ENCODE measurements around the gene CASP10. TPM values are rescaled to one million over a fixed set of nuclear protein-coding genes. Genes with fewer than 3 reads are reported as not detected.

CASP10 gene
- total and polyA plus RNA-seq, 2 donors (not counting 1 experiment from before 2014, with no cell fraction given), result 16.0 to 34.3 TPM

DNA sequence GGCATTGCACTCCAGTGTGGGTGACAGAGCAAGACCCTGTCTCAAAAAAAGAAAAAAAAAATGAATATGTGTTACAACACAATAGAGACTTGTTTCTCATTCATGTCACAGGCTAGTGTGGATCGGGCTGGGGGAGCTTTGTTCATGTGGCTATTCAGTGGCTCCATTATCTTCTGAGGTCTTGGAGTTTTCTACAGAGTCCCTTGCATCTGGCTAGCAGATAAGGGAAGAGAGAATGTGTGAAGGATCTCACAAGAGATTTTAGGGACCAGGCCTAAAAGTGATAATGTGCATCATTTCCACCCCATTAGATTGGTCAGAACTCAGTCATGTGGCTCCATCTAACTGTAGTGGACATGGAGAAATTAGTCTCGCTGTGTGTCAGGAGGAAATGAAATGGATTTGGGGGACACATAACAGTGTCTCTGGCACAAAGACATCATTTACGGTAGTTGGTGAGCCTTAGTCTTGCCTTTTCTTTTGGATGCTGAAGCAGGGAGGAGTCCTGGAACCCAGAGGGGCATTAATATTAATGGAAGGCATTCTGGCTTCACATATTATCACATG, 32.4 kb upstream of the CASP10 start:
- no peak for DNase-seq
- Histone ChIP-seq H3K36me3 (replicated peaks in 1 of 2; ENCODE audit: control extremely low read depth in 1 of 2, control insufficient read depth in 1 of 2, extremely low read depth in 1 of 2, insufficient read depth in 2 of 2, low read length in 1 of 2) (peaks cover 4 to 44% of the 10 kb centered on the region in 2 experiments), H3K9me3 (ENCODE audit: control extremely low read depth in 1 of 3, control insufficient read depth in 2 of 3, insufficient read depth in 1 of 3, low read length in 2 of 3) (no peaks in the 10 kb centered on the region), H3K27ac (ENCODE audit: low read length in 2 of 2) (peak overlapping the region; percentile 74 to 85), H3K9ac (ENCODE audit: low read length) (no peak overlapping the region), H3K27me3 (replicated peaks in 1 of 4; ENCODE audit: control extremely low read depth in 1 of 4, control insufficient read depth in 3 of 4, insufficient read depth in 4 of 4, low read length in 3 of 4) (no peaks in the 10 kb centered on the region), H4K20me1 (ENCODE audit: control insufficient read depth, insufficient read depth, low read length, poor library complexity, severe bottlenecking) (no peaks in the 10 kb centered on the region), H3K4me3 (ENCODE audit: control extremely low read depth in 1 of 5, extremely low read depth in 1 of 5, insufficient read depth in 1 of 5, low read depth in 2 of 5, low read length in 4 of 5) (no peak overlapping the region), H3K4me1 (ENCODE audit: control insufficient read depth in 2 of 2, insufficient read depth in 2 of 2, low read length in 2 of 2) (peaks cover 25 to 30% of the 10 kb centered on the region in 2 donors), H3K79me2 (ENCODE audit: control insufficient read depth, insufficient read depth, low read length) (peaks cover 10% of the 10 kb centered on the region), H2AFZ (ENCODE audit: insufficient read depth, low read depth, low read length, poor library complexity, severe bottlenecking) (peak overlapping the region; percentile 64), H3K4me2 (replicated peaks; ENCODE audit: low read depth, low read length, poor library complexity, severe bottlenecking) (no peak overlapping the region)
- ATAC-seq (ENCODE audit: low read depth), result no peak
- peak overlapping the region; percentile 89 for H3K27ac Mint-ChIP-seq
- H3K4me1 Mint-ChIP-seq, result peaks cover 46% of the 10 kb centered on the region
- intact Hi-C loops (cut with micrococcal nuclease), result loop anchor here (2.0 kb wide), 1 partner anchor 18 kb away; no protein-coding TSS in a partner anchor
- ChIA-PET CTCF (interaction anchor here (0.8 to 2.4 kb wide), 7 partner anchors 18 to 82 kb away, joined by 3 to 7 read pairs (median 4); partner anchors contain the start of gene CASP10), POLR2A (no interaction called here)
- TF ChIP-seq EZH2 (IDR thresholded peaks at IDR 0.05; ENCODE audit: borderline replicate concordance, insufficient read depth, low read depth, low read length, poor library complexity, severe bottlenecking), result no peak
- TF ChIP-seq, protein P1, sequence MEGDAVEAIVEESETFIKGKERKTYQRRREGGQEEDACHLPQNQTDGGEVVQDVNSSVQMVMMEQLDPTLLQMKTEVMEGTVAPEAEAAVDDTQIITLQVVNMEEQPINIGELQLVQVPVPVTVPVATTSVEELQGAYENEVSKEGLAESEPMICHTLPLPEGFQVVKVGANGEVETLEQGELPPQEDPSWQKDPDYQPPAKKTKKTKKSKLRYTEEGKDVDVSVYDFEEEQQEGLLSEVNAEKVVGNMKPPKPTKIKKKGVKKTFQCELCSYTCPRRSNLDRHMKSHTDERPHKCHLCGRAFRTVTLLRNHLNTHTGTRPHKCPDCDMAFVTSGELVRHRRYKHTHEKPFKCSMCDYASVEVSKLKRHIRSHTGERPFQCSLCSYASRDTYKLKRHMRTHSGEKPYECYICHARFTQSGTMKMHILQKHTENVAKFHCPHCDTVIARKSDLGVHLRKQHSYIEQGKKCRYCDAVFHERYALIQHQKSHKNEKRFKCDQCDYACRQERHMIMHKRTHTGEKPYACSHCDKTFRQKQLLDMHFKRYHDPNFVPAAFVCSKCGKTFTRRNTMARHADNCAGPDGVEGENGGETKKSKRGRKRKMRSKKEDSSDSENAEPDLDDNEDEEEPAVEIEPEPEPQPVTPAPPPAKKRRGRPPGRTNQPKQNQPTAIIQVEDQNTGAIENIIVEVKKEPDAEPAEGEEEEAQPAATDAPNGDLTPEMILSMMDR (IDR thresholded peaks at IDR 0.05), result no peak
- H3K9me3 Mint-ChIP-seq (ENCODE audit: insufficient read depth), result no peaks in the 10 kb centered on the region
- H3K27me3 Mint-ChIP-seq, result no peaks in the 10 kb centered on the region
- 100% methylated on average over 3 of the region's 3 CpGs for WGBS (ENCODE audit: insufficient coverage)
- H3K4me3 Mint-ChIP-seq, result peak overlapping the region; percentile 7
